H9 (cell line): Measurements from ENCODE around the gene ISX. TPM values are rescaled to one million over a fixed set of nuclear protein-coding genes. Genes with fewer than 3 reads are reported as not detected.

Source experiments
- DNase-seq: peaks from one replicate; pipeline ENCODE4 v3.0.0-alpha.2; 2017
- H2AFZ ChIP-seq: one replicate; pipeline ENCODE4 v1.6.1; 2013; ENCODE audit warnings: mild to moderate bottlenecking, low read length, control low read depth, moderate library complexity
- H2AK5ac ChIP-seq: 2 replicates; pipeline ENCODE4 v1.6.1; 2013; ENCODE audit warnings: low read length, control low read depth, mixed read lengths; ENCODE audit not compliant: insufficient read length
- H2BK120ac ChIP-seq: one replicate; pipeline ENCODE4 v1.6.1; 2013; ENCODE audit warnings: low read depth, mild to moderate bottlenecking, low read length, control low read depth, inconsistent platforms; ENCODE audit not compliant: poor library complexity, severe bottlenecking
- H2BK12ac ChIP-seq: 2 replicates; pipeline ENCODE4 v1.6.1; 2013; ENCODE audit warnings: low read length, control low read depth, mixed read lengths, low read depth; ENCODE audit not compliant: insufficient read length
- H2BK15ac ChIP-seq: 2 replicates; pipeline ENCODE4 v1.6.1; 2013; ENCODE audit warnings: low read depth, low read length, control low read depth
- H2BK20ac ChIP-seq: one replicate; pipeline ENCODE4 v1.6.1; 2013; ENCODE audit warnings: low read depth, mild to moderate bottlenecking, low read length, control low read depth, inconsistent platforms; ENCODE audit not compliant: poor library complexity, severe bottlenecking
- H2BK5ac ChIP-seq: 2 replicates; pipeline ENCODE4 v1.6.1; 2013; ENCODE audit warnings: low read length, control low read depth, mixed read lengths; ENCODE audit not compliant: insufficient read length
- H3K14ac ChIP-seq: 2 replicates; pipeline ENCODE4 v1.6.1; 2013; ENCODE audit warnings: low read length, control low read depth; ENCODE audit not compliant: insufficient read depth
- H3K18ac ChIP-seq: 2 replicates; pipeline ENCODE4 v1.6.1; 2013; ENCODE audit warnings: low read depth, mild to moderate bottlenecking, mixed read lengths, low read length, control low read depth; ENCODE audit not compliant: insufficient read length
- H3K23ac ChIP-seq: 2 replicates; pipeline ENCODE4 v1.6.1; 2013; ENCODE audit warnings: low read length, control low read depth, mixed read lengths, low read depth; ENCODE audit not compliant: insufficient read length
- H3K23me2 ChIP-seq: 2 replicates; pipeline ENCODE4 v1.6.1; 2013; ENCODE audit warnings: low read depth, mild to moderate bottlenecking, mixed read lengths, low read length, control low read depth; ENCODE audit not compliant: insufficient read length, poor library complexity, severe bottlenecking
- H3K27ac ChIP-seq: 2 replicates; pipeline ENCODE4 v1.5.1; 2013; ENCODE audit warnings: low read length, control low read depth, mixed read lengths, low read depth; ENCODE audit not compliant: insufficient read length
- H3K27me3 ChIP-seq: 2 replicates; pipeline ENCODE4 v1.6.1; 2013; ENCODE audit warnings: low read length, control low read depth, inconsistent platforms; ENCODE audit not compliant: insufficient read depth
- H3K4ac ChIP-seq: 2 replicates; pipeline ENCODE4 v1.6.1; 2013; ENCODE audit warnings: low read depth, mild to moderate bottlenecking, control low read depth, inconsistent platforms, low read length, moderate library complexity
- H3K4me1 ChIP-seq: 2 replicates; pipeline ENCODE4 v1.6.1; 2013; ENCODE audit warnings: low read length, control low read depth, inconsistent platforms; ENCODE audit not compliant: insufficient read depth
- H3K4me2 ChIP-seq: 2 replicates; pipeline ENCODE4 v1.6.1; 2013; ENCODE audit warnings: low read length, control low read depth, mixed read lengths; ENCODE audit not compliant: insufficient read length, insufficient read depth
- H3K56ac ChIP-seq: 2 replicates; pipeline ENCODE4 v1.6.1; 2013; ENCODE audit warnings: low read depth, mild to moderate bottlenecking, mixed read lengths, low read length, control low read depth; ENCODE audit not compliant: insufficient read length
- H3K79me1 ChIP-seq: 2 replicates; pipeline ENCODE4 v1.6.1; 2013; ENCODE audit warnings: low read depth, mild to moderate bottlenecking, moderate library complexity, low read length, control low read depth, inconsistent platforms; ENCODE audit not compliant: insufficient read depth, poor library complexity, severe bottlenecking
- H3K79me2 ChIP-seq: 2 replicates; pipeline ENCODE4 v1.6.1; 2013; ENCODE audit warnings: low read length, control low read depth, inconsistent platforms; ENCODE audit not compliant: insufficient read depth
- H3K9ac ChIP-seq: 2 replicates; pipeline ENCODE4 v1.6.1; 2013; ENCODE audit warnings: low read length, control low read depth, mixed read lengths; ENCODE audit not compliant: insufficient read length; ENCODE audit errors: extremely low read depth
- H3K9me3 ChIP-seq: one replicate; pipeline ENCODE4 v1.6.1; 2013; ENCODE audit warnings: low read depth, low read length, inconsistent platforms; ENCODE audit not compliant: control insufficient read depth
- H3T11ph ChIP-seq: one replicate; pipeline ENCODE4 v1.6.1; 2013; ENCODE audit warnings: mild to moderate bottlenecking, low read length, control low read depth, inconsistent platforms
- H4K20me1 ChIP-seq: one replicate; pipeline ENCODE4 v1.6.1; 2013; ENCODE audit not compliant: control insufficient read depth, insufficient read length, insufficient read depth
- H4K5ac ChIP-seq: 2 replicates; pipeline ENCODE4 v1.6.1; 2013; ENCODE audit warnings: low read depth, mild to moderate bottlenecking, mixed read lengths, low read length, control low read depth; ENCODE audit not compliant: insufficient read length
- H4K8ac ChIP-seq: replicated peaks from 2 replicates; pipeline ENCODE4 v1.6.1; 2013; ENCODE audit warnings: low read length, control low read depth, mixed read lengths, low read depth; ENCODE audit not compliant: insufficient read length
- H4K91ac ChIP-seq: 2 replicates; pipeline ENCODE4 v1.6.1; 2013; ENCODE audit warnings: low read depth, mild to moderate bottlenecking, moderate library complexity, mixed read lengths, low read length, control low read depth; ENCODE audit not compliant: insufficient read length
- H3K27ac Mint-ChIP-seq, 3 experiments: 2 replicates in 2 of 3; 3 replicates in 1 of 3; pipeline ENCODE4 v1.8.0; 2020 to 2021; ENCODE audit warnings: mixed read lengths in 3 of 3, mild to moderate bottlenecking in 1 of 3, moderate library complexity in 1 of 3
- H3K27me3 Mint-ChIP-seq: 2 replicates; pipeline ENCODE4 v1.8.0; 2021; ENCODE audit warnings: low read depth, mild to moderate bottlenecking, moderate library complexity, mixed read lengths
- H3K36me3 Mint-ChIP-seq, 3 experiments: 2 replicates in 2 of 3; 3 replicates in 1 of 3; pipeline ENCODE4 v1.8.0; 2020 to 2021; ENCODE audit warnings: low read depth in 3 of 3, mixed read lengths in 3 of 3; ENCODE audit not compliant: insufficient read depth in 1 of 3
- H3K4me1 Mint-ChIP-seq, 2 experiments: 2 replicates each; pipeline ENCODE4 v1.8.0; 2020; ENCODE audit warnings: mixed read lengths in 2 of 2
- H3K4me3 Mint-ChIP-seq, 2 experiments: 2 replicates in 1 of 2; 3 replicates in 1 of 2; pipeline ENCODE4 v1.8.0; 2020 to 2021; ENCODE audit warnings: mild to moderate bottlenecking in 2 of 2, mixed read lengths in 2 of 2, moderate library complexity in 1 of 2
- H3K9me3 Mint-ChIP-seq, 2 experiments: 2 replicates in 1 of 2; 3 replicates in 1 of 2; pipeline ENCODE4 v1.8.0; 2020; ENCODE audit warnings: mild to moderate bottlenecking in 2 of 2, mixed read lengths in 2 of 2, moderate library complexity in 1 of 2
- CTCF ChIP-seq: fragments of 200-600 bp; sonication (generic); conservative IDR thresholded peaks from 3 replicates; pipeline ENCODE4 v1.8.0; 2021; ENCODE audit warnings: antibody characterized with exemption, mild to moderate bottlenecking
- WGBS: extraction: QIAGEN DNeasy Blood & Tissue Kit; methylation state at CpG from one replicate; pipeline ENCODE4 v1.1.7; 2013; ENCODE audit warnings: missing lambda C conversion rate, low lambda C conversion rate, mixed read lengths; ENCODE audit not compliant: insufficient read length; ENCODE audit errors: extremely low coverage; 5-methylcytosine and 5-hydroxymethylcytosine counted together
- total RNA-seq: library from RNA; stranded (reverse); gene quantifications from 2 replicates; pipeline ENCODE4 v1.2.1, GENCODE V29; 2021

ISX gene
- total RNA-seq, 1 experiment from 2014 or later: not detected

GRCh38 chr22:35103761-35104160 is 37.8 kb downstream of the ISX start:
- H3K9me3 Mint-ChIP-seq: peaks cover 0 to 7% of the 10 kb centered on the region in 2 experiments; a peak in 2 of 5 replicates

More at GRCh38 chr22:35103761-35104160, 37.8 kb downstream of the ISX start:
- H3K27me3 Mint-ChIP-seq: peaks cover 26% of the 10 kb centered on the region
- H3K4me3 Mint-ChIP-seq: no peak overlapping the region
- no peak overlapping the region for H3K14ac ChIP-seq
- no peaks in the 10 kb centered on the region for H3K9me3 ChIP-seq
- H2AK5ac ChIP-seq: no peak overlapping the region
- H3K23me2 ChIP-seq: no peaks in the 10 kb centered on the region
- H3K56ac ChIP-seq: no peak overlapping the region
- no peak overlapping the region for H3K4ac ChIP-seq
- no peak overlapping the region for H3T11ph ChIP-seq
- H2BK120ac ChIP-seq: no peak overlapping the region
- no peaks in the 10 kb centered on the region for H3K4me1 ChIP-seq
- no peak overlapping the region for H3K27ac Mint-ChIP-seq
- H4K91ac ChIP-seq: no peak overlapping the region
- H3K36me3 Mint-ChIP-seq: no peaks in the 10 kb centered on the region; a peak in 1 of 7 replicates
- H3K4me2 ChIP-seq: no peak overlapping the region
- H4K8ac ChIP-seq: no peak overlapping the region
- H3K18ac ChIP-seq: no peak overlapping the region
- no peak for DNase-seq
- H2BK12ac ChIP-seq: no peak overlapping the region
- no peak overlapping the region for H3K27ac ChIP-seq
- H4K20me1 ChIP-seq: no peaks in the 10 kb centered on the region
- peaks cover 5 to 13% of the 10 kb centered on the region in 2 experiments; a peak in 3 of 4 replicates for H3K4me1 Mint-ChIP-seq
- no peak overlapping the region for H4K5ac ChIP-seq
- no peaks in the 10 kb centered on the region for H3K79me1 ChIP-seq
- no peak overlapping the region for H2AFZ ChIP-seq
- TF ChIP-seq CTCF: no peak
- H2BK5ac ChIP-seq: no peak overlapping the region
- H3K9ac ChIP-seq: no peak overlapping the region
- no peaks in the 10 kb centered on the region for H3K79me2 ChIP-seq
- H3K27me3 ChIP-seq: no peaks in the 10 kb centered on the region
- no CpG with 5 or more reads among the region's 6 CpGs for WGBS
- H2BK20ac ChIP-seq: no peak overlapping the region
- H3K23ac ChIP-seq: no peak overlapping the region
- no peak overlapping the region for H2BK15ac ChIP-seq
